Karpas-422 (cell line): Measurements from ENCODE around the gene FAM76B. TPM values are rescaled to one million over a fixed set of nuclear protein-coding genes. Genes with fewer than 3 reads are reported as not detected.
A peak's percentile ranks its signal among the peaks of the same experiment; 100 is the strongest.

Experiments
- DNase-seq: peaks from one replicate; pipeline ENCODE4 v3.0.0-alpha.2; 2015
- H2AFZ ChIP-seq: fragments of 200-600 bp; sonication (generic); 2 replicates; pipeline ENCODE4 v1.6.1; 2014; ENCODE audit warnings: antibody characterized with exemption, low read length, mixed read lengths
- H3K27ac ChIP-seq: fragments of 200-600 bp; sonication (generic); 2 replicates; pipeline ENCODE4 v1.5.1; 2014; ENCODE audit warnings: mild to moderate bottlenecking, low read length, moderate library complexity
- H3K27me3 ChIP-seq: fragments of 200-600 bp; sonication (generic); 2 replicates; pipeline ENCODE4 v1.6.1; 2014; ENCODE audit warnings: low read length, mixed read lengths
- H3K36me3 ChIP-seq: fragments of 200-600 bp; sonication (generic); 2 replicates; pipeline ENCODE4 v1.6.1; 2014; ENCODE audit warnings: low read length, mixed read lengths; ENCODE audit not compliant: insufficient read depth
- H3K4me1 ChIP-seq: fragments of 200-600 bp; sonication (generic); 2 replicates; pipeline ENCODE4 v1.6.1; 2014; ENCODE audit warnings: mild to moderate bottlenecking, low read length, mixed read lengths
- H3K4me2 ChIP-seq: fragments of 200-600 bp; sonication (generic); 2 replicates; pipeline ENCODE4 v1.6.1; 2014; ENCODE audit warnings: low read length, low read depth, mild to moderate bottlenecking; ENCODE audit not compliant: poor library complexity, severe bottlenecking
- H3K4me3 ChIP-seq: fragments of 200-600 bp; sonication (generic); 2 replicates; pipeline ENCODE4 v1.5.1; 2014; ENCODE audit warnings: mild to moderate bottlenecking, antibody characterized with exemption, low read length, mixed read lengths
- H3K79me2 ChIP-seq: fragments of 200-600 bp; sonication (generic); 2 replicates; pipeline ENCODE4 v1.6.1; 2014; ENCODE audit warnings: mild to moderate bottlenecking, low read length, mixed read lengths
- H3K9ac ChIP-seq: fragments of 200-600 bp; sonication (generic); 2 replicates; pipeline ENCODE4 v1.6.0; 2014; ENCODE audit warnings: low read length
- H3K9me2 ChIP-seq: fragments of 200-600 bp; sonication (generic), shearing (Covaris generic); replicated peaks from 2 replicates; pipeline ENCODE4 v1.6.0; 2014; ENCODE audit warnings: mild to moderate bottlenecking, low read length, moderate library complexity; ENCODE audit not compliant: insufficient read depth
- H3K9me3 ChIP-seq: fragments of 300-700, 200-600 bp; sonication (generic); 2 replicates; pipeline ENCODE4 v1.6.1; 2014; ENCODE audit warnings: low read length, mixed read lengths
- H4K20me1 ChIP-seq: fragments of 200-600 bp; sonication (generic); 2 replicates; pipeline ENCODE4 v1.6.1; 2014; ENCODE audit warnings: mild to moderate bottlenecking, antibody characterized with exemption, low read length, low read depth; ENCODE audit not compliant: insufficient read depth
- total RNA-seq: library from RNA; depleted of rRNA; stranded (reverse); fragments of >200 nt; shearing (Covaris generic); gene quantifications from 2 replicates; pipeline ENCODE4 v1.2.3, GENCODE V29; 2014; ENCODE audit warnings: low replicate concordance; rRNA removed

FAM76B gene
- total RNA-seq, result 97.0 and 224 TPM in 2 replicates

DNA sequence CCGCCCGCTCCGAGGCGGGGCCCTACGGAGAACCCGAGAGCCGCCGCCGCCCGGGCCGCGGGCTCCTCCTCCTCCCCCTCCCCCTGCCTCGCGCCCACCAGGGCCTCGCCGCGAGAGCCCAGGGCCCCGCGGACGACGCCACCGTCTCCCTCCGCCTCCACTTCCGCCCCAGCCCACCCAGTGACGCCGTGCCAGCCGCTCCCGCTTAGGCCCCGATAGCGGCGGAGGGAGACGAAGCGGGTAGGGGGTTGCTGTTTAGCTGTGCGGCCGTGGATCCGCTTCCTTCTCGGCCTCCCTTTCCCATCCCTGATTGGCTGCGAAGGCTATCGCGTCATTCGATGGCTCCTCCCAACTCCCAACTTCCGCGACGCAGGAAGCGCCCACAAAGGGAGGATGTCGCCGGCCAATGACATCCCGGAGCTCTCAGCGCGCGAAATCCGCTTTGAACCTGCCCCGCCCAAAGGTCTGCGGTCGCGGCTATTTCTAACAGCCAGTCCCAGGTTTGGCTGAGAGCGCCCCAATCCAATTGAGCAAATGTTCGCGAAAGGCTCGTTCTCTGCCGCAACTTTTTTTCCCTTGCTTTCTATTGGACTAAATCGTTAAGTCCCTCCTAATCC, at the start of gene FAM76B:
Gene FAM76B (minus strand): TSS at position 277 of the 617 bp plus-strand sequence. CDS start 304 bp downstream, outside the sequence.
- peak within 1 kb of the TSS; percentile 91 for H3K27ac ChIP-seq
- no peaks in the 10 kb centered on the region for H3K9me3 ChIP-seq
- H3K4me2 ChIP-seq, result peak within 1 kb of the TSS; percentile 77
- peak within 1 kb of the TSS; percentile 88 for H2AFZ ChIP-seq
- H3K79me2 ChIP-seq, result peaks cover 89% of the 10 kb centered on the region
- peak within 1 kb of the TSS; percentile 90 for H3K9ac ChIP-seq
- DNase-seq, result peak; percentile 100
- peaks cover 41% of the 10 kb centered on the region for H3K4me1 ChIP-seq
- H3K9me2 ChIP-seq, result no peaks in the 10 kb centered on the region
- peaks cover 44% of the 10 kb centered on the region for H3K36me3 ChIP-seq
- H4K20me1 ChIP-seq, result peaks cover 20% of the 10 kb centered on the region
- no peaks in the 10 kb centered on the region for H3K27me3 ChIP-seq
- H3K4me3 ChIP-seq, result peak within 1 kb of the TSS; percentile 73

DNA sequence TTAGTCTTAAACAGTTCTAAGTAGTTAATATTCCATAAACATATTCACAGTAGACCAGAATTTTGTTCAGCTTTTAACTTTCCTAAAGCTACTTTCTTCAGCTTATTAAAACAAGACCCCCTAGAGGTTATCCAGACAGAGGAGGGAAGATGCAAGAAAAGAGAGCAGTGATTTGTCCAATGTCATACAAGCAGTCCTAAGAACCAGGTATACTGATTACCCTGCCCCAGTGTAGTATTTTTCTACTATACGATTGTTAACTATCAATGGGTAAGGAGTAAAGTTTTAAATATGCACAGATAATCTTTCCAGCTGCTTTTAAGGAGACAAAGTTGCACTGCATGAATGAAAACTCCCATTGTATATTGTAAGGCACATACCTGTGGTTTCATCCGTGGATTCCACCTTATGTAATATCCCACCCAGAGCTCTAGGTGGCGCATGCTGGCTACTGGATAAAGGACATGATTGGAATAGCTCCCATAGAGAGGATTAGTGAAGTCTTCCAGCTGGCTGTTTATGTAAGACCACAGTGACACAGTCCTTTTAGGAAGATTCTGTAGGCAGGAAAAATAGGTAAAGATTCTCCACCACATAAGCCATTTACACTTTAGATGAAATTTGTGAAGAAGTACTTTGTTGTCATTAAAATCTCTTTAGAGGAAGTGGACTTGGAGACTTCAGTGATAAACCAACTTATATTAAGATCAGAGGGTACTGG, 46.3 kb upstream of the FAM76B start:
- Histone ChIP-seq H3K79me2 (peaks cover 42% of the 10 kb centered on the region), H2AFZ (no peak overlapping the region), H3K27me3 (no peaks in the 10 kb centered on the region), H3K9me2 (no peaks in the 10 kb centered on the region), H3K36me3 (peaks cover 93% of the 10 kb centered on the region), H3K4me1 (peaks cover 4% of the 10 kb centered on the region), H3K9me3 (no peaks in the 10 kb centered on the region), H3K27ac (no peak overlapping the region), H3K4me3 (no peak overlapping the region), H3K9ac (no peak overlapping the region), H3K4me2 (no peak overlapping the region), H4K20me1 (no peaks in the 10 kb centered on the region)
- peak; percentile 90 for DNase-seq

DNA sequence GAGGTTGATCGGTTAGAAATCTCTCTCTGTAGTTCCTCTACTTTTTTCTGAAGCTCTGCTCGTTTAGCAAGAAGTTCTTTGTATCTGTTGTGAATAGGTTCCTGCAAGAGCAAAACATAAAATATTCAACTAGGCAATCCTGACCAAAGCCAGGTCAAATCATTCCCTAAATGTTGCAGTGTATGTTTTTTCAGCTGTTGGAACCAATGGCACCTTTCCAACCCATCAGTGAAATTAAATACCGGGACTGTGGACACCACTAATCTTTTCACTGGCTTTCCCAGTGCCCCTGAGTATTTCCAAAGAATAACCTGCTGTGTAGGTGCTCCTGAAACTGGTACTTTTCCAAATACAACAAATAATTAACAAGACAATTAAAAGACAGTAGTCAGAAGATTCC, 45.8 kb upstream of the FAM76B start:
- Histone ChIP-seq H2AFZ (no peak overlapping the region), H4K20me1 (no peaks in the 10 kb centered on the region), H3K4me2 (no peak overlapping the region), H3K27me3 (no peaks in the 10 kb centered on the region), H3K4me1 (peaks cover 6% of the 10 kb centered on the region), H3K4me3 (no peak overlapping the region), H3K36me3 (peaks cover 90% of the 10 kb centered on the region), H3K9me3 (no peaks in the 10 kb centered on the region), H3K79me2 (peaks cover 42% of the 10 kb centered on the region), H3K9ac (no peak overlapping the region), H3K9me2 (no peaks in the 10 kb centered on the region), H3K27ac (no peak overlapping the region)
- no peak for DNase-seq

DNA sequence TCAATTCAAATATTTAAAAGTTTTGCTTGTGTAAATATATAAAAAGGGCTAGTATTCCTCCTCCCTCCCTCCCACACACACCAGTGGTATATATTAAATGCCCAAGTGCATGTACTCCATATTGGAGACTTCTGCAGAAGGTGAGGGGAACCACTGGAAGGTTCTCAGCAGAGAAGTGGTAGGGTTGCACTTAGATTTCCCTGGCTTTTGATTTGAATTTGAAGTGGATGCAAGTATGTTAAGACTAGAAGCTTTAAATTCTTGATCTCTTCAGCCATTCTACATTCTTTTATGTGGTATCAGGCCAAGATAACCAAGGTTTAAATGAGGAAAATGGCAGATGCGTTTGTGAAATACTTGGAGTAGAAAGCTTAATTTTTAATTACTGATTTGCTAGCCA, 43.8 kb upstream of the FAM76B start:
- H3K9ac ChIP-seq, result no peak overlapping the region
- H3K27ac ChIP-seq, result no peak overlapping the region
- no peak overlapping the region for H3K4me3 ChIP-seq
- DNase-seq, result no peak
- H3K36me3 ChIP-seq, result peaks cover 87% of the 10 kb centered on the region
- peaks cover 6% of the 10 kb centered on the region for H3K4me1 ChIP-seq
- no peaks in the 10 kb centered on the region for H3K9me2 ChIP-seq
- H3K4me2 ChIP-seq, result no peak overlapping the region
- peaks cover 33% of the 10 kb centered on the region for H3K79me2 ChIP-seq
- no peaks in the 10 kb centered on the region for H3K9me3 ChIP-seq
- H2AFZ ChIP-seq, result no peak overlapping the region
- no peaks in the 10 kb centered on the region for H4K20me1 ChIP-seq
- H3K27me3 ChIP-seq, result no peaks in the 10 kb centered on the region

DNA sequence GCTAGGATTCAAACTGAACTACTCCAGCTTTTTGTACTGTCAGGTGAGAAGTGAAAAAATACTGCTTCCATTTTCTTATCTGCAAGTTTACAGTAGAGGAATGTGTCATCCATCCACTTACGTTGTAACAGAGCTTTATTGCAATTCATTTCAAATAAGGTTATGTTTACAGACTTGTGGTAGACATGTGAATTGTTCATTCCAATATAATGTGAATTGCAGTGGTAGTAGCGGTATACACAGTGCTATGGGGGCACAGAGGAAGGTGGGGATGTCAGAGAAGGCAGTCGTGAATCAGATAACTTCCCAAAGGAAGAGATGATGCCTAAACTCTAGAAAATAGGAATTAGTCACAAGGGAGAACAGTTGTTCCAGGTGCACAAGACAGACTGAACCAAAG, 43.2 kb upstream of the FAM76B start:
- H3K36me3 ChIP-seq, result peaks cover 87% of the 10 kb centered on the region

DNA sequence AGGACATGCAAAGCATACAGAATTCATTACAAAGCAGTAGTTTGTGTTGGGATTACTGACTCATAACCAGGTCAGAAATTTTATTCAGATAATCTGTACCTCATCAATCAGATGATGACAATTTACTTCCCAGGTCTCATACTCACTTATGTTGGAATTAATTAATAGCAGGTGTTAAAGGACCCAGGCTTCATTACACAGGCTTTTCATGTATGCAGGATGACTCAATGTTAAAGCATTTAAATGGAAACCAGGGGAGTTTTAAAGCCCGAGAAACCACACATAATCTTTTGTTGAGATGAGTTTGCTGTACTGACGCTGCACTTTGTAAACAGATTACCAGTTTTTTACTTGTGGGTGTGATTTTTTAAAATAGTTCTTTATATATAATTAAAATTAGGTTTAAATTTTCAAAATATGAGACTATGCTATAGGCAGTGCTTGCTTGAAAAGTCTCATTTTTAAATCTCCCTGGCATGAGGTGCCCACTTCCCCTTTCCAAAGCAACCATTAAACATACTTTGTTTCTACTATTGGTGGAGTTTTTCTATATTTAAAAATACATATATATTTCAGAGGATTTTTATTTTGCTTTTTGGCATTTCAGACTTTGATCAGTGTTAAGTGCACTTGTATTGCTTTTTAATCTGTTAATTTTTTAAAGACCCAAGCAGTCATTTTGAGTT, 41.8 kb upstream of the FAM76B start:
- Histone ChIP-seq H3K4me3 (no peak overlapping the region), H3K36me3 (peaks cover 86% of the 10 kb centered on the region), H3K27me3 (no peaks in the 10 kb centered on the region), H2AFZ (no peak overlapping the region), H3K27ac (peak overlapping the region; percentile 28), H3K4me2 (no peak overlapping the region), H3K79me2 (peaks cover 21% of the 10 kb centered on the region), H3K9me2 (no peaks in the 10 kb centered on the region), H3K4me1 (peaks cover 6% of the 10 kb centered on the region), H4K20me1 (no peaks in the 10 kb centered on the region), H3K9ac (no peak overlapping the region), H3K9me3 (no peaks in the 10 kb centered on the region)
- DNase-seq, result peak; percentile 64

More for the DNA sequence above, 43.2 kb upstream of the FAM76B start:
- Histone ChIP-seq H4K20me1 (no peaks in the 10 kb centered on the region), H3K9ac (no peak overlapping the region), H3K4me1 (peaks cover 6% of the 10 kb centered on the region), H3K27ac (no peak overlapping the region), H2AFZ (no peak overlapping the region), H3K9me2 (no peaks in the 10 kb centered on the region), H3K27me3 (no peaks in the 10 kb centered on the region), H3K79me2 (peaks cover 27% of the 10 kb centered on the region), H3K4me2 (no peak overlapping the region), H3K4me3 (no peak overlapping the region), H3K9me3 (no peaks in the 10 kb centered on the region)
- DNase-seq, result no peak

DNA sequence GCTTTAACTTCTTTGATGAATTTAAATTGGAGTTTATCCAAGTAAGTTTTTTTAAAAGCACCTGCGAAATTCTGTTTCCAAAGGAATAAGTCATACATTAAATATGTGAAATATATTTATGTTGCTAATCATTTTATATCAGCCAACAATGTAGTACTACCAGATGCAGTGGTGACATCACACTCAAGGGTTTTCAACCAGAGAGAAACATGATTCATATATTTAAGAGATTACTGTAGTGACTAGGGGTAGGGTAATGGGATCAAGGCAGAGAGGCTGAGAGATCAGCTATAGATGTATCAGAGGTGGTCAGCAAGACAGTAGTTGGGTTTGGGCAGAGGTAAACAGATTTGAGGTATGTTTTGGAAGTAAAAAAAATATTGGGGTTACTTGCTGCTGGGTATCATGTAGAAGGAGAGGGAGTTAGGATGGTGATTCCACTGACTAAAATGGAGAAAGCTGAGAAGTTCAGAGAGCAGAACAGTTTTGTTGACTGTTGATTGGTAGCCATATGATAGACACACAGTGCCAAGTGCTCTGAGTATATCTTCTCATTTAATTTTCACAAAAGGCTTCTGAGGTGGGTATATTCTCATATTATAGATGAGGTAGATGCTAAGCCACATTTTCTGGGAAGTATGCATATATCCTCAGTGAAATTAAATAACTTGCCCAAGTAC, 40.1 kb upstream of the FAM76B start:
- H3K9me2 ChIP-seq, result no peaks in the 10 kb centered on the region
- no peaks in the 10 kb centered on the region for H3K9me3 ChIP-seq
- no peak for DNase-seq
- H3K36me3 ChIP-seq, result peaks cover 84% of the 10 kb centered on the region
- H4K20me1 ChIP-seq, result no peaks in the 10 kb centered on the region
- peaks cover 6% of the 10 kb centered on the region for H3K4me1 ChIP-seq
- no peak overlapping the region for H3K9ac ChIP-seq
- no peak overlapping the region for H3K4me2 ChIP-seq
- H3K27me3 ChIP-seq, result no peaks in the 10 kb centered on the region
- no peak overlapping the region for H3K27ac ChIP-seq
- peaks cover 21% of the 10 kb centered on the region for H3K79me2 ChIP-seq
- H3K4me3 ChIP-seq, result no peak overlapping the region
- no peak overlapping the region for H2AFZ ChIP-seq

DNA sequence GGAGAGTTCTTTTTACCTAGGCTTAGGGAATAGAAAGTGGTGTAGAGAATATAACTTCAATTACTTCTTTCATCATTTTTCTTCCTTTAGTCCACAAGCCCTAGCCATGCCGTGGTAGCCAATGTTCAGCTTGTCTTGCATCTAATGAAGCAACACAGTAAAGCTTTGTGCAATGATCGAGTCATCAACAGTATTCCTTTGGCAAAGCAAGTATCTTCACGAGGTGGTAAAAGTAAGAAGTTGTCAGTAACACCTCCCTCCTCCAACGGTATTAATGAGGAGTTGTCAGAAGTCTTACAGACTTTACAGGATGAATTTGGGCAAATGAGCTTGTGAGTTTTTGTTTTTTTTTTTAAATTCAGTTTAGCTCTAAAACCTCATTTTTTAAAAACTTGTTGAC, 38.1 kb upstream of the FAM76B start:
- Histone ChIP-seq H3K36me3 (peaks cover 83% of the 10 kb centered on the region), H3K9me2 (no peaks in the 10 kb centered on the region), H3K27ac (no peak overlapping the region), H4K20me1 (no peaks in the 10 kb centered on the region), H3K9ac (no peak overlapping the region), H3K4me3 (no peak overlapping the region), H2AFZ (no peak overlapping the region), H3K79me2 (peaks cover 11% of the 10 kb centered on the region; the same call in 1 of the 2 replicates), H3K9me3 (no peaks in the 10 kb centered on the region), H3K27me3 (no peaks in the 10 kb centered on the region), H3K4me2 (no peak overlapping the region), H3K4me1 (peaks cover 6% of the 10 kb centered on the region)
- no peak for DNase-seq
